ENCODE measurements around the gene MBIP.
A peak's percentile ranks its signal among the peaks of the same experiment; 100 is the strongest.

Gene MBIP

GRCh38 chr14:36313206-36313605 lies 7.2 kb downstream of the MBIP start:
- no peak for DNase-seq (ENCODE audit: low read depth in 2 of 2)

- no peak for DNase-seq (ENCODE audit: low read depth in 2 of 2)
Measured at GRCh38 chr14:36306836-36307235, 13.6 kb downstream of the MBIP start.

GRCh38 chr14:36304895-36305294 lies 15.5 kb downstream of the MBIP start:
- no peak for DNase-seq (ENCODE audit: low read depth in 2 of 2)

- no peak for DNase-seq (ENCODE audit: low read depth in 2 of 2)
Measured at GRCh38 chr14:36303960-36304359, 16.5 kb downstream of the MBIP start.

- no peak for DNase-seq (ENCODE audit: low read depth in 2 of 2)
Measured at GRCh38 chr14:36302823-36303222, 17.6 kb downstream of the MBIP start.

- DNase-seq (ENCODE audit: low read depth in 2 of 2) = no peak
Measured at GRCh38 chr14:36301159-36301558, 19.3 kb downstream of the MBIP start.

- no peak for DNase-seq (ENCODE audit: low read depth in 2 of 2)
Measured at GRCh38 chr14:36300337-36300736, 20.1 kb downstream of the MBIP start.

- no peak for DNase-seq (ENCODE audit: low read depth in 2 of 2)
Measured at GRCh38 chr14:36295642-36296627, 24.5 kb downstream of the MBIP start.

GRCh38 chr14:36294543-36294942 lies 25.9 kb downstream of the MBIP start:
- no peak for DNase-seq (ENCODE audit: low read depth in 2 of 2)

GRCh38 chr14:36293824-36294223 lies 26.6 kb downstream of the MBIP start:
- no peak for DNase-seq (ENCODE audit: low read depth in 2 of 2)

- no peak for DNase-seq (ENCODE audit: low read depth in 2 of 2)
Measured at GRCh38 chr14:36289954-36290353, 30.5 kb downstream of the MBIP start.

- DNase-seq (ENCODE audit: low read depth in 2 of 2) = no peak
Measured at GRCh38 chr14:36288496-36288895, 31.9 kb downstream of the MBIP start.

GRCh38 chr14:36284971-36285595 lies 35.4 kb downstream of the MBIP start:
- no peak for DNase-seq (ENCODE audit: low read depth in 2 of 2)

- DNase-seq (ENCODE audit: low read depth in 2 of 2) = no peak
Measured at GRCh38 chr14:36281309-36281708, 39.1 kb downstream of the MBIP start.

- DNase-seq (ENCODE audit: low read depth in 2 of 2) = no peak
Measured at GRCh38 chr14:36279306-36280190, 40.9 kb downstream of the MBIP start.

- no peak for DNase-seq (ENCODE audit: low read depth in 2 of 2)
Measured at GRCh38 chr14:36275741-36276140, 44.7 kb downstream of the MBIP start.

- peak in 1 of 2 experiments; percentile 3 for DNase-seq (ENCODE audit: low read depth in 2 of 2)
Measured at GRCh38 chr14:36271939-36272907, 48.2 kb downstream of the MBIP start.

- DNase-seq (ENCODE audit: low read depth in 2 of 2) = no peak
Measured at GRCh38 chr14:36271222-36271621, 49.2 kb downstream of the MBIP start.

- no peak for DNase-seq (ENCODE audit: low read depth in 2 of 2)
Measured at GRCh38 chr14:36270191-36270590, 50.2 kb downstream of the MBIP start.

GRCh38 chr14:36268121-36268520 lies 52.3 kb downstream of the MBIP start:
- no peak for DNase-seq (ENCODE audit: low read depth in 2 of 2)

- DNase-seq (ENCODE audit: low read depth in 2 of 2) = no peak
Measured at GRCh38 chr14:36264595-36264994, 55.8 kb downstream of the MBIP start.

All from stimulated activated CD4-positive, alpha-beta T cell treated with anti-CD3 and anti-CD28 coated beads, Interleukin-12 subunit alpha, Interleukin-12 subunit beta, amount 100 ng/mL, for 24 hours (primary cell).